Bone marrow (tissue), 2 donors: Measurements from ENCODE around the gene ADCY5.

ENCODE experiments used
- DNase-seq, 2 donors: peaks; one replicate each; lab custom pipeline; 2025; lab: John Stamatoyannopoulos, UW

ADCY5 gene

GRCh38 chr3:123369085-123369484 is 79.8 kb downstream of the ADCY5 start:
- DNase-seq, result no peak

GRCh38 chr3:123367467-123368154 is 81.3 kb downstream of the ADCY5 start:
- no peak for DNase-seq

- DNase-seq, result no peak
Observed at GRCh38 chr3:123365450-123366143, 83.3 kb downstream of the ADCY5 start.

- no peak for DNase-seq
Observed at GRCh38 chr3:123361071-123361470, 87.8 kb downstream of the ADCY5 start.

GRCh38 chr3:123357275-123357674 is 91.6 kb downstream of the ADCY5 start:
- no peak for DNase-seq

GRCh38 chr3:123353850-123354233 is 95.0 kb downstream of the ADCY5 start:
- no peak for DNase-seq

- DNase-seq, result no peak
Observed at GRCh38 chr3:123353227-123353849, 95.6 kb downstream of the ADCY5 start.

GRCh38 chr3:123352134-123352554 is 96.7 kb downstream of the ADCY5 start:
- no peak for DNase-seq

GRCh38 chr3:123351501-123351900 is 97.4 kb downstream of the ADCY5 start:
- DNase-seq, result no peak

- DNase-seq, result no peak
Observed at GRCh38 chr3:123350971-123351370, 97.9 kb downstream of the ADCY5 start.

GRCh38 chr3:123349566-123350435 is 99.1 kb downstream of the ADCY5 start:
- no peak for DNase-seq

- DNase-seq, result no peak
Observed at GRCh38 chr3:123349201-123349535, 99.7 kb downstream of the ADCY5 start.

- DNase-seq, result no peak
Observed at GRCh38 chr3:123348471-123349200, 100.3 kb downstream of the ADCY5 start.

GRCh38 chr3:123347691-123348264 is 101.1 kb downstream of the ADCY5 start:
- DNase-seq, result no peak

- DNase-seq, result no peak
Observed at GRCh38 chr3:123347205-123347604, 101.7 kb downstream of the ADCY5 start.

GRCh38 chr3:123346021-123346420 is 102.9 kb downstream of the ADCY5 start:
- no peak for DNase-seq

- DNase-seq, result no peak
Observed at GRCh38 chr3:123344907-123345594, 103.8 kb downstream of the ADCY5 start.

GRCh38 chr3:123344175-123344906 is 104.5 kb downstream of the ADCY5 start:
- no peak for DNase-seq

- no peak for DNase-seq
Observed at GRCh38 chr3:123343296-123344174, 105.4 kb downstream of the ADCY5 start.
